Panc1 (cell line): ENCODE measurements around the gene FIGN. TPM values are rescaled to one million over a fixed set of nuclear protein-coding genes. Genes with fewer than 3 reads are reported as not detected.

Source experiments
- ATAC-seq: fragments of 200-7000 bp; cut with Tn5 transposase; 2 replicates; pipeline ENCODE4 v1.9.1; 2020; ENCODE audit warnings: mild to moderate bottlenecking, moderate library complexity
- BruUV-seq: library from RNA; stranded (reverse); fragments of 400-500 nt; replicated peaks from 2 replicates; lab custom pipeline; 2021; lab: Mats Ljungman, UMichigan
- CTCF ChIA-PET: fragments of 300-600 bp; sonication (Branson Sonifier 250); formaldehyde crosslinking; loops from one replicate; lab custom pipeline; 2022; ENCODE audit warnings: antibody characterized with exemption; lab: Charles Lee
- POLR2A ChIA-PET: fragments of 300-600 bp; sonication (Branson Sonifier 250); formaldehyde crosslinking; loops from one replicate; lab custom pipeline; 2022; ENCODE audit warnings: antibody characterized with exemption; lab: Charles Lee
- DNase-seq: peaks from one replicate; pipeline ENCODE4 v3.0.0-alpha.2; 2010; ENCODE audit warnings: low read depth, low spot score
- H3K27ac ChIP-seq: 2 replicates; pipeline ENCODE4 v1.5.1; 2011; ENCODE audit warnings: mild to moderate bottlenecking, low read length, inconsistent platforms
- H3K27me3 ChIP-seq: fragments of 200-500 bp; sonication (Bioruptor generic); 2 replicates; pipeline ENCODE4 v1.6.0; 2014; ENCODE audit warnings: low read length, inconsistent platforms; ENCODE audit not compliant: control insufficient read depth, insufficient read depth
- H3K36me3 ChIP-seq: fragments of 200-500 bp; sonication (Bioruptor generic); 2 replicates; pipeline ENCODE4 v1.5.1; 2014; ENCODE audit warnings: inconsistent platforms, mild to moderate bottlenecking, low read length, moderate library complexity; ENCODE audit not compliant: control insufficient read depth, insufficient read depth
- H3K4me1 ChIP-seq: 2 replicates; pipeline ENCODE4 v1.5.1; 2011; ENCODE audit warnings: inconsistent platforms, mild to moderate bottlenecking, low read length, moderate library complexity; ENCODE audit not compliant: control insufficient read depth, insufficient read depth
- H3K4me3 ChIP-seq, 2 experiments: 2 replicates each; pipeline ENCODE4 v1.5.1; 2011 to 2012; ENCODE audit warnings: low read depth in 2 of 2, low read length in 2 of 2, mild to moderate bottlenecking in 2 of 2, inconsistent platforms in 1 of 2, moderate library complexity in 1 of 2
- H3K9me3 ChIP-seq: fragments of 200-500 bp; sonication (Bioruptor generic); 2 replicates; pipeline ENCODE4 v1.5.1; 2014; ENCODE audit warnings: low read depth, mild to moderate bottlenecking, inconsistent platforms, low read length, moderate library complexity; ENCODE audit not compliant: control insufficient read depth, insufficient read depth
- POLR2AphosphoS5 ChIP-seq: IDR thresholded peaks from 2 replicates; pipeline ENCODE4 v1.6.1; 2012; ENCODE audit warnings: mild to moderate bottlenecking, low read depth, low read length, moderate library complexity
- SIN3A ChIP-seq: IDR thresholded peaks from 2 replicates; pipeline ENCODE4 v1.6.1; 2012; ENCODE audit warnings: low read depth, mild to moderate bottlenecking, low read length, moderate library complexity, borderline replicate concordance; ENCODE audit not compliant: insufficient read depth
- TCF7L2 ChIP-seq: IDR thresholded peaks from 2 replicates; pipeline ENCODE4 v1.6.1; 2011; ENCODE audit warnings: mild to moderate bottlenecking, low read depth, low read length, inconsistent platforms
- in situ Hi-C: cut with HindIII; loops from 2 replicates; pipeline ENCODE4 v1.10.0; 2016; ENCODE audit warnings: low sequenced_read_pairs, low pct_unique_long_range_greater_than_20kb
- intact Hi-C: fragments of 100-400 bp; cut with micrococcal nuclease; formaldehyde crosslinking; loops from one replicate; pipeline ENCODE4 v1.10.0; 2022; ENCODE audit not compliant: unreplicated experiment
- total RNA-seq: library from RNA; stranded (reverse); gene quantifications from one replicate; pipeline ENCODE4 v1.2.1, GENCODE V29; 2021; ENCODE audit not compliant: unreplicated experiment
- TF ChIP-seq, protein P1 (sequence below), 2 experiments: IDR thresholded peaks; 2 replicates each; pipeline ENCODE4 v1.6.1; 2011 to 2012; ENCODE audit warnings: low read depth in 2 of 2, control low read depth in 1 of 2, low read length in 1 of 2, mild to moderate bottlenecking in 1 of 2, moderate library complexity in 1 of 2; ENCODE audit not compliant: insufficient read depth in 1 of 2
- TF ChIP-seq, protein P2 (sequence below): fragments of 450-650 bp; IDR thresholded peaks from 2 replicates; pipeline ENCODE4 v1.5.1; 2017; ENCODE audit warnings: mild to moderate bottlenecking

FIGN gene
- total RNA-seq, 1 experiment from 2014 or later = 19.5 TPM

DNA sequence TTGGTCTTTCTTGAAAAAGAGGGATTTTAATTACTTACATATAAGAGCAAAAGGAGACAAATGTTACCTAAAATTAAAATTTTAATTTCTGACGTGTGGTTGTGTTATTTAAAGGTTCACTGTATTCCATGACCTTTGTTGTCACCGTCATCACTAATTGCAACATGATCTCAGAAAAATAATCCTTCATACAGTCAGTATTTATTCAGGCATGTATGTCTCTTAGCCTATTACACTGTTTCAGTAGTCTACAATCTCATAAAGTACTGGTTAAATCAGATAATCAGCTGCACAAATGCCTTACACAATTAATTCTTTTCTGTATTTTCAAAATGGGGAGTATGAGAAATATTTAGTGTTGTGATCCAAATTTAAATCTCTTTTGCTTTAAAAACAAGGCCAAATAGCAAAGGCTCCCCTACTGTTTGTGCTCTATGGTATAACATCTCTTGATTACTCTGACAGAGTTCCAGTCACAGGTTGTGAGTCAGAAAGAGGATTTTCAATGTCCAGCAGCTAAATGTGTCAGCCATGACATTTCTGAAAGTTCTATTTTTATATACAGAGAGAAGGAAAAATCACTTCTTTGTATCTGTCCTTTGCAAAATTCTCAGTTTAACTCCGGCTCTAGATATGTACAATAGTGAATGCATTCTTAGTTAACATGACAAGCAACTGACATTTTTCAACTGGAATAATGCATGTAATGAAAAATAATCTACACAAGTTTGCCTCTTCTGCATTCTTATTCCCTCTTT lies 184.0 kb downstream of the FIGN start:
- Histone ChIP-seq H3K27ac (no peak overlapping the region), H3K36me3 (no peaks in the 10 kb centered on the region), H3K27me3 (no peaks in the 10 kb centered on the region), H3K4me3 (no peak overlapping the region), H3K9me3 (no peaks in the 10 kb centered on the region), H3K4me1 (no peaks in the 10 kb centered on the region)
- in situ Hi-C loops = no loop called here
- no peak for ATAC-seq
- intact Hi-C loops = no loop called here
- no peak for DNase-seq
- ChIA-PET CTCF (no interaction called here), POLR2A (no interaction called here)
- no TSS peak for BruUV-seq
- TF ChIP-seq POLR2AphosphoS5 (no peak), SIN3A (no peak), TCF7L2 (no peak)
- TF ChIP-seq, protein P1, sequence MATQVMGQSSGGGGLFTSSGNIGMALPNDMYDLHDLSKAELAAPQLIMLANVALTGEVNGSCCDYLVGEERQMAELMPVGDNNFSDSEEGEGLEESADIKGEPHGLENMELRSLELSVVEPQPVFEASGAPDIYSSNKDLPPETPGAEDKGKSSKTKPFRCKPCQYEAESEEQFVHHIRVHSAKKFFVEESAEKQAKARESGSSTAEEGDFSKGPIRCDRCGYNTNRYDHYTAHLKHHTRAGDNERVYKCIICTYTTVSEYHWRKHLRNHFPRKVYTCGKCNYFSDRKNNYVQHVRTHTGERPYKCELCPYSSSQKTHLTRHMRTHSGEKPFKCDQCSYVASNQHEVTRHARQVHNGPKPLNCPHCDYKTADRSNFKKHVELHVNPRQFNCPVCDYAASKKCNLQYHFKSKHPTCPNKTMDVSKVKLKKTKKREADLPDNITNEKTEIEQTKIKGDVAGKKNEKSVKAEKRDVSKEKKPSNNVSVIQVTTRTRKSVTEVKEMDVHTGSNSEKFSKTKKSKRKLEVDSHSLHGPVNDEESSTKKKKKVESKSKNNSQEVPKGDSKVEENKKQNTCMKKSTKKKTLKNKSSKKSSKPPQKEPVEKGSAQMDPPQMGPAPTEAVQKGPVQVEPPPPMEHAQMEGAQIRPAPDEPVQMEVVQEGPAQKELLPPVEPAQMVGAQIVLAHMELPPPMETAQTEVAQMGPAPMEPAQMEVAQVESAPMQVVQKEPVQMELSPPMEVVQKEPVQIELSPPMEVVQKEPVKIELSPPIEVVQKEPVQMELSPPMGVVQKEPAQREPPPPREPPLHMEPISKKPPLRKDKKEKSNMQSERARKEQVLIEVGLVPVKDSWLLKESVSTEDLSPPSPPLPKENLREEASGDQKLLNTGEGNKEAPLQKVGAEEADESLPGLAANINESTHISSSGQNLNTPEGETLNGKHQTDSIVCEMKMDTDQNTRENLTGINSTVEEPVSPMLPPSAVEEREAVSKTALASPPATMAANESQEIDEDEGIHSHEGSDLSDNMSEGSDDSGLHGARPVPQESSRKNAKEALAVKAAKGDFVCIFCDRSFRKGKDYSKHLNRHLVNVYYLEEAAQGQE (IDR thresholded peaks at IDR 0.05; ENCODE audit: insufficient read depth in 1 of 2, low read depth in 2 of 2, low read length in 1 of 2) = no peak
- TF ChIP-seq, protein P2, sequence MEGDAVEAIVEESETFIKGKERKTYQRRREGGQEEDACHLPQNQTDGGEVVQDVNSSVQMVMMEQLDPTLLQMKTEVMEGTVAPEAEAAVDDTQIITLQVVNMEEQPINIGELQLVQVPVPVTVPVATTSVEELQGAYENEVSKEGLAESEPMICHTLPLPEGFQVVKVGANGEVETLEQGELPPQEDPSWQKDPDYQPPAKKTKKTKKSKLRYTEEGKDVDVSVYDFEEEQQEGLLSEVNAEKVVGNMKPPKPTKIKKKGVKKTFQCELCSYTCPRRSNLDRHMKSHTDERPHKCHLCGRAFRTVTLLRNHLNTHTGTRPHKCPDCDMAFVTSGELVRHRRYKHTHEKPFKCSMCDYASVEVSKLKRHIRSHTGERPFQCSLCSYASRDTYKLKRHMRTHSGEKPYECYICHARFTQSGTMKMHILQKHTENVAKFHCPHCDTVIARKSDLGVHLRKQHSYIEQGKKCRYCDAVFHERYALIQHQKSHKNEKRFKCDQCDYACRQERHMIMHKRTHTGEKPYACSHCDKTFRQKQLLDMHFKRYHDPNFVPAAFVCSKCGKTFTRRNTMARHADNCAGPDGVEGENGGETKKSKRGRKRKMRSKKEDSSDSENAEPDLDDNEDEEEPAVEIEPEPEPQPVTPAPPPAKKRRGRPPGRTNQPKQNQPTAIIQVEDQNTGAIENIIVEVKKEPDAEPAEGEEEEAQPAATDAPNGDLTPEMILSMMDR = no peak

DNA sequence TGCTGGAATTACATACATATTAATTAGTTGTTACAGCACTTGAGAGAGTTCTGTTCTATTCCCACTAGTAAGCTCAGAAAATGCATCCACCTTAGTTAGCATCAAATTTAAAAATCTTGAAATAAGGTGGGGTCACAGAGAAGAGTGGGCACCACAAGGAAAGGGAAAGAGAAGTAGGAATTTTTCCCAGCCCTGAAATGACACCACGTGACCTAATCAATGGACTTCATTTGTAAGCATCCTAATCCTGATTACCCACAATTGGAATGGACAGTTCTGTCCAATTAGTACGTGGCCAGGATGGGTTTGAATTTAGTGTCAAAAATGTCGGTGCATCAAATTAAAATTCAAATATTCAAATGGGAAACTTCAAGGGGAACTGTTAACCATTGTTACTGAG lies 186.8 kb downstream of the FIGN start:
- Histone ChIP-seq H3K27ac (no peak overlapping the region), H3K4me1 (no peaks in the 10 kb centered on the region), H3K27me3 (no peaks in the 10 kb centered on the region), H3K4me3 (no peak overlapping the region), H3K9me3 (no peaks in the 10 kb centered on the region), H3K36me3 (no peaks in the 10 kb centered on the region)
- in situ Hi-C loops (no loop called here), intact Hi-C loops (no loop called here)
- no TSS peak for BruUV-seq
- ChIA-PET CTCF (no interaction called here), POLR2A (no interaction called here)
- DNase-seq (no peak), ATAC-seq (no peak)
- TF ChIP-seq, protein P2 = no peak
- TF ChIP-seq, protein P1 (IDR thresholded peaks at IDR 0.05; ENCODE audit: insufficient read depth in 1 of 2, low read depth in 2 of 2, low read length in 1 of 2) = no peak
- no peak for TF ChIP-seq TCF7L2
- no peak for TF ChIP-seq POLR2AphosphoS5
- TF ChIP-seq SIN3A = no peak
